K562 (cell line): ENCODE data around the gene PPP1R14B. TPM values are rescaled to one million over a fixed set of nuclear protein-coding genes. Genes with fewer than 3 reads are reported as not detected.

Experiments used
- FOXJ2 ChIP-seq: fragments of 200-800 bp; sonication (Bioruptor generic); IDR thresholded peaks from 2 replicates; pipeline ENCODE4 v1.6.1; 2016; ENCODE audit warnings: missing genetic modification characterization, missing compliant biosample characterization
- polyA plus RNA-seq, 8 experiments: library from polyadenylated mRNA; depleted of rRNA in 4 of 8; stranded (reverse) in 5 of 8; unstranded in 3 of 8; fragments of >200 nt; fragmentation: Nextera tagmentation in 2 of 8; fragmentation: Illumina TruSeq in 1 of 8; extraction: Ambion mirVana in 2 of 8; extraction: Trizol in 1 of 8; gene quantifications; 2 replicates each; pipeline versions ENCODE4 v1.2.1 to v1.2.3, GENCODE V29; 2011 to 2014; ENCODE audit warnings: inconsistent platforms in 1 of 8, missing spikeins in 1 of 8
- total RNA-seq, 7 experiments: library from RNA; depleted of rRNA in 6 of 7; stranded (reverse); fragments of >200 nt in 6 of 7; fragmentation: Illumina TruSeq in 2 of 7; extraction: Trizol in 2 of 7; gene quantifications; 2 replicates each; pipeline versions ENCODE4 v1.2.1 to v1.2.3, GENCODE V29; 2011 to 2021; ENCODE audit warnings: low replicate concordance in 1 of 7
- TF ChIP-seq, protein P1 (sequence below): fragments of 200-800 bp; sonication (Bioruptor generic); IDR thresholded peaks from 2 replicates; pipeline ENCODE4 v1.6.1; 2016; ENCODE audit warnings: missing genetic modification characterization, missing compliant biosample characterization
- TF ChIP-seq, protein P2 (sequence below): fragments of 450-650 bp; formaldehyde crosslinking; IDR thresholded peaks from 2 replicates; pipeline ENCODE4 v1.4.0; 2020; ENCODE audit warnings: mild to moderate bottlenecking, moderate library complexity

Gene PPP1R14B
- total and polyA plus RNA-seq, 9 of the 15 experiments (the other 6 are each of a cell fraction or from before 2014, with no cell fraction given): 7.7 to 566 (median 212) TPM

- TF ChIP-seq, protein P1, sequence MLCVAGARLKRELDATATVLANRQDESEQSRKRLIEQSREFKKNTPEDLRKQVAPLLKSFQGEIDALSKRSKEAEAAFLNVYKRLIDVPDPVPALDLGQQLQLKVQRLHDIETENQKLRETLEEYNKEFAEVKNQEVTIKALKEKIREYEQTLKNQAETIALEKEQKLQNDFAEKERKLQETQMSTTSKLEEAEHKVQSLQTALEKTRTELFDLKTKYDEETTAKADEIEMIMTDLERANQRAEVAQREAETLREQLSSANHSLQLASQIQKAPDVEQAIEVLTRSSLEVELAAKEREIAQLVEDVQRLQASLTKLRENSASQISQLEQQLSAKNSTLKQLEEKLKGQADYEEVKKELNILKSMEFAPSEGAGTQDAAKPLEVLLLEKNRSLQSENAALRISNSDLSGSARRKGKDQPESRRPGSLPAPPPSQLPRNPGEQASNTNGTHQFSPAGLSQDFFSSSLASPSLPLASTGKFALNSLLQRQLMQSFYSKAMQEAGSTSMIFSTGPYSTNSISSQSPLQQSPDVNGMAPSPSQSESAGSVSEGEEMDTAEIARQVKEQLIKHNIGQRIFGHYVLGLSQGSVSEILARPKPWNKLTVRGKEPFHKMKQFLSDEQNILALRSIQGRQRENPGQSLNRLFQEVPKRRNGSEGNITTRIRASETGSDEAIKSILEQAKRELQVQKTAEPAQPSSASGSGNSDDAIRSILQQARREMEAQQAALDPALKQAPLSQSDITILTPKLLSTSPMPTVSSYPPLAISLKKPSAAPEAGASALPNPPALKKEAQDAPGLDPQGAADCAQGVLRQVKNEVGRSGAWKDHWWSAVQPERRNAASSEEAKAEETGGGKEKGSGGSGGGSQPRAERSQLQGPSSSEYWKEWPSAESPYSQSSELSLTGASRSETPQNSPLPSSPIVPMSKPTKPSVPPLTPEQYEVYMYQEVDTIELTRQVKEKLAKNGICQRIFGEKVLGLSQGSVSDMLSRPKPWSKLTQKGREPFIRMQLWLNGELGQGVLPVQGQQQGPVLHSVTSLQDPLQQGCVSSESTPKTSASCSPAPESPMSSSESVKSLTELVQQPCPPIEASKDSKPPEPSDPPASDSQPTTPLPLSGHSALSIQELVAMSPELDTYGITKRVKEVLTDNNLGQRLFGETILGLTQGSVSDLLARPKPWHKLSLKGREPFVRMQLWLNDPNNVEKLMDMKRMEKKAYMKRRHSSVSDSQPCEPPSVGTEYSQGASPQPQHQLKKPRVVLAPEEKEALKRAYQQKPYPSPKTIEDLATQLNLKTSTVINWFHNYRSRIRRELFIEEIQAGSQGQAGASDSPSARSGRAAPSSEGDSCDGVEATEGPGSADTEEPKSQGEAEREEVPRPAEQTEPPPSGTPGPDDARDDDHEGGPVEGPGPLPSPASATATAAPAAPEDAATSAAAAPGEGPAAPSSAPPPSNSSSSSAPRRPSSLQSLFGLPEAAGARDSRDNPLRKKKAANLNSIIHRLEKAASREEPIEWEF (CRISPR knock-in tag): no peak
- TF ChIP-seq FOXJ2 (tag): no peak
- TF ChIP-seq, protein P2, sequence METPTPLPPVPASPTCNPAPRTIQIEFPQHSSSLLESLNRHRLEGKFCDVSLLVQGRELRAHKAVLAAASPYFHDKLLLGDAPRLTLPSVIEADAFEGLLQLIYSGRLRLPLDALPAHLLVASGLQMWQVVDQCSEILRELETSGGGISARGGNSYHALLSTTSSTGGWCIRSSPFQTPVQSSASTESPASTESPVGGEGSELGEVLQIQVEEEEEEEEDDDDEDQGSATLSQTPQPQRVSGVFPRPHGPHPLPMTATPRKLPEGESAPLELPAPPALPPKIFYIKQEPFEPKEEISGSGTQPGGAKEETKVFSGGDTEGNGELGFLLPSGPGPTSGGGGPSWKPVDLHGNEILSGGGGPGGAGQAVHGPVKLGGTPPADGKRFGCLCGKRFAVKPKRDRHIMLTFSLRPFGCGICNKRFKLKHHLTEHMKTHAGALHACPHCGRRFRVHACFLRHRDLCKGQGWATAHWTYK (CRISPR knock-in tag): no peak
These were observed 15.7 kb upstream of the PPP1R14B start (continued) for GRCh38 chr11:64262271-64263002.
